CD4-positive, alpha-beta T cell (primary cell): ENCODE data around the gene ZNF280D. TPM values are rescaled to one million over a fixed set of nuclear protein-coding genes. Genes with fewer than 3 reads are reported as not detected.

Source experiments
- ATAC-seq: fragments of 200-7000 bp; cut with Tn5 transposase; one replicate; pipeline ENCODE4 v1.10.0; 2022; ENCODE audit warnings: mild to moderate bottlenecking; ENCODE audit not compliant: poor library complexity
- CTCF ChIA-PET: fragments of 350-600 bp; sonication (Branson Sonifier 250); formaldehyde crosslinking; loops from one replicate; lab custom pipeline; 2021; ENCODE audit warnings: antibody characterized with exemption, inconsistent platforms; lab: Charles Lee
- POLR2A ChIA-PET: fragments of 350-600 bp; sonication (Branson Sonifier 250); formaldehyde crosslinking; loops from one replicate; lab custom pipeline; 2021; ENCODE audit warnings: antibody characterized with exemption, inconsistent platforms; lab: Charles Lee
- DNase-seq, 14 experiments: peaks; one replicate each; pipeline ENCODE4 v3.0.0-alpha.2; 2013 to 2020; ENCODE audit warnings: mixed read lengths in 2 of 14
- H3K27ac ChIP-seq, 2 donors: one replicate each; pipeline versions ENCODE4 v1.5.1 to v1.7.0; 2013; ENCODE audit warnings: low read length in 2 of 2, low read depth in 1 of 2, mild to moderate bottlenecking in 1 of 2
- H3K27me3 ChIP-seq, 2 experiments: 1 replicate in 1 of 2; 2 replicates in 1 of 2; pipeline versions ENCODE4 v1.6.1 to v1.7.0; 2013; ENCODE audit warnings: low read length in 2 of 2, control low read depth in 1 of 2, mild to moderate bottlenecking in 1 of 2, moderate library complexity in 1 of 2; ENCODE audit not compliant: insufficient read depth in 2 of 2, control insufficient read depth in 1 of 2
- H3K36me3 ChIP-seq: one replicate; pipeline ENCODE4 v1.6.1; 2013; ENCODE audit warnings: low read length, control low read depth; ENCODE audit not compliant: insufficient read depth
- H3K4me1 ChIP-seq: one replicate; pipeline ENCODE4 v1.6.1; 2013; ENCODE audit warnings: low read length, control low read depth; ENCODE audit not compliant: insufficient read depth
- H3K4me3 ChIP-seq: one replicate; pipeline ENCODE4 v1.5.1; 2013; ENCODE audit warnings: mild to moderate bottlenecking, low read length, moderate library complexity
- H3K9me3 ChIP-seq, 2 experiments: 1 replicate in 1 of 2; 2 replicates in 1 of 2; pipeline versions ENCODE4 v1.6.1 to v1.7.0; 2013; ENCODE audit warnings: low read length in 2 of 2, mild to moderate bottlenecking in 2 of 2, control low read depth in 1 of 2, moderate library complexity in 1 of 2; ENCODE audit not compliant: control insufficient read depth in 1 of 2, insufficient read depth in 1 of 2
- H3K27ac Mint-ChIP-seq: one replicate; pipeline ENCODE4 v1.8.0; 2020; ENCODE audit warnings: mixed read lengths
- H3K27me3 Mint-ChIP-seq: one replicate; pipeline ENCODE4 v1.8.0; 2021; ENCODE audit warnings: mixed read lengths
- H3K36me3 Mint-ChIP-seq: one replicate; pipeline ENCODE4 v1.8.0; 2021; ENCODE audit warnings: low read depth, mixed read lengths
- H3K4me1 Mint-ChIP-seq: one replicate; pipeline ENCODE4 v1.8.0; 2021; ENCODE audit warnings: low read depth, mixed read lengths
- H3K4me3 Mint-ChIP-seq: one replicate; pipeline ENCODE4 v1.8.0; 2020; ENCODE audit warnings: mild to moderate bottlenecking, mixed read lengths
- H3K9me3 Mint-ChIP-seq: one replicate; pipeline ENCODE4 v1.8.0; 2020; ENCODE audit warnings: mixed read lengths
- CTCF ChIP-seq: fragments of 200-600 bp; IDR thresholded peaks from one replicate; pipeline ENCODE4 v1.8.0; 2022; ENCODE audit warnings: antibody characterized with exemption, mild to moderate bottlenecking
- intact Hi-C, 2 experiments: fragments of 100-400 bp; cut with DNase I in 1 of 2; cut with micrococcal nuclease in 1 of 2; formaldehyde crosslinking; loops; one replicate each; pipeline versions ENCODE4 v1.15.1 to v1.9.0; 2023 to 2025; cut with DNase I, micrococcal nuclease
- total RNA-seq, 174 experiments: library from RNA in 2 of 174; stranded (reverse) in 2 of 174; gene quantifications; one replicate each; pipeline ENCODE4 v1.2.3 and lab custom pipeline; 2021 to 2026

The ZNF280D gene
- total RNA-seq, 2 experiments from 2014 or later, result 27.2 to 30.3 TPM

- TF ChIP-seq CTCF, result no peak
- H3K27me3 Mint-ChIP-seq, result peaks cover 4% of the 10 kb centered on the region
- no peak overlapping the region for H3K27ac Mint-ChIP-seq
- Histone ChIP-seq H3K4me3 (no peak overlapping the region), H3K4me1 (no peaks in the 10 kb centered on the region), H3K36me3 (no peaks in the 10 kb centered on the region), H3K27ac (no peak overlapping the region), H3K27me3 (no peaks in the 10 kb centered on the region), H3K9me3 (no peaks in the 10 kb centered on the region)
- POLR2A ChIA-PET, result no interaction called here
- CTCF ChIA-PET, result no interaction called here
- H3K4me1 Mint-ChIP-seq, result no peaks in the 10 kb centered on the region
- no peaks in the 10 kb centered on the region for H3K9me3 Mint-ChIP-seq
- H3K4me3 Mint-ChIP-seq, result no peak overlapping the region
- intact Hi-C loops, result no loop called here
- ATAC-seq (no peak), DNase-seq (no peak)
- H3K36me3 Mint-ChIP-seq, result no peaks in the 10 kb centered on the region
Observed at GRCh38 chr15:56772868-56773639, 39.7 kb upstream of the ZNF280D start.

GRCh38 chr15:56770173-56770572 is 36.9 kb upstream of the ZNF280D start:
- no peak for ATAC-seq
- POLR2A ChIA-PET, result no interaction called here
- CTCF ChIA-PET, result no interaction called here

GRCh38 chr15:56767315-56767714 is 34.0 kb upstream of the ZNF280D start:
- intact Hi-C loops, result loop anchor here in 1 of 2 experiments (10.0 kb wide), 1 partner anchor 53 kb away; no protein-coding TSS in a partner anchor
- H3K4me1 ChIP-seq, result no peaks in the 10 kb centered on the region
- CTCF ChIA-PET, result no interaction called here
- H3K27me3 ChIP-seq, result no peaks in the 10 kb centered on the region
- TF ChIP-seq CTCF, result no peak
- no peak overlapping the region for H3K27ac ChIP-seq
- Mint-ChIP-seq H3K9me3 (no peaks in the 10 kb centered on the region), H3K4me1 (peaks cover 8% of the 10 kb centered on the region), H3K36me3 (no peaks in the 10 kb centered on the region), H3K27me3 (no peaks in the 10 kb centered on the region), H3K4me3 (no peak overlapping the region), H3K27ac (no peak overlapping the region)
- POLR2A ChIA-PET, result no interaction called here
- DNase-seq (no peak), ATAC-seq (no peak)
- H3K9me3 ChIP-seq, result no peaks in the 10 kb centered on the region
- H3K36me3 ChIP-seq, result no peaks in the 10 kb centered on the region
- H3K4me3 ChIP-seq, result no peak overlapping the region

More at GRCh38 chr15:56770173-56770572, 36.9 kb upstream of the ZNF280D start:
- Histone ChIP-seq H3K36me3 (no peaks in the 10 kb centered on the region), H3K4me1 (no peaks in the 10 kb centered on the region), H3K27me3 (no peaks in the 10 kb centered on the region), H3K27ac (no peak overlapping the region), H3K4me3 (no peak overlapping the region), H3K9me3 (no peaks in the 10 kb centered on the region)
- intact Hi-C loops, result no loop called here
- Mint-ChIP-seq H3K4me3 (no peak overlapping the region), H3K36me3 (no peaks in the 10 kb centered on the region), H3K27me3 (no peaks in the 10 kb centered on the region), H3K27ac (no peak overlapping the region), H3K9me3 (no peaks in the 10 kb centered on the region), H3K4me1 (peaks cover 5% of the 10 kb centered on the region)
- no peak for TF ChIP-seq CTCF
- no peak for DNase-seq
